HCT116 (cell line): ENCODE measurements around the gene IRAK1BP1. TPM values are rescaled to one million over a fixed set of nuclear protein-coding genes. Genes with fewer than 3 reads are reported as not detected.

Experiments used
- ATAC-seq: fragments of 200-7000 bp; cut with Tn5 transposase; 2 replicates; pipeline ENCODE4 v1.9.1; 2020; ENCODE audit warnings: mild to moderate bottlenecking, moderate library complexity
- BruUV-seq: library from RNA; stranded (reverse); fragments of 400-500 nt; replicated peaks from 2 replicates; lab custom pipeline; 2021; lab: Mats Ljungman, UMichigan
- CTCF ChIA-PET: fragments of 300-600 bp; sonication (Branson Sonifier 250); formaldehyde crosslinking; loops from one replicate; lab custom pipeline; 2021; ENCODE audit warnings: antibody characterized with exemption; lab: Charles Lee
- POLR2A ChIA-PET: fragments of 300-600, 350-600 bp; sonication (Branson Sonifier 250); formaldehyde crosslinking; loops from one replicate; lab custom pipeline; 2021; ENCODE audit warnings: antibody characterized with exemption; lab: Charles Lee
- RAD21 ChIA-PET, 2 experiments: fragments of 300-600 bp; sonication (Branson Sonifier 250); formaldehyde crosslinking; loops; one replicate each; lab custom pipeline; 2023; ENCODE audit warnings: low total read pairs in 2 of 2; ENCODE audit not compliant: uncharacterized antibody in 2 of 2, unreplicated experiment in 2 of 2, low non-redundant PET in 1 of 2; lab: Charles Lee
- DNase-seq: peaks from one replicate; pipeline ENCODE4 v3.0.0-alpha.2; 2010; ENCODE audit warnings: low read depth, low spot score
- H2AFZ ChIP-seq: fragments of 200-600 bp; shearing (Covaris generic), sonication (generic); 2 replicates; pipeline ENCODE4 v1.6.1; 2017; ENCODE audit warnings: low read depth, mixed run types, mixed read lengths, antibody characterized with exemption, low read length; ENCODE audit not compliant: poor library complexity, severe bottlenecking
- H3K27ac ChIP-seq: 2 replicates; pipeline ENCODE4 v1.5.1; 2012; ENCODE audit warnings: low read depth, low read length
- H3K27me3 ChIP-seq: fragments of 200-600 bp; sonication (generic); 2 replicates; pipeline ENCODE4 v1.6.1; 2016; ENCODE audit warnings: mixed run types, low read length, mixed read lengths; ENCODE audit not compliant: insufficient read depth
- H3K36me3 ChIP-seq, 2 experiments: fragments of 200-500 bp in 1 of 2; fragments of 200-600 bp in 1 of 2; sonication (Bioruptor generic) in 1 of 2; sonication (generic) in 1 of 2; 2 replicates each; pipeline versions ENCODE4 v1.5.1 to v1.6.1; 2014 to 2016; ENCODE audit warnings: low read length in 2 of 2, inconsistent platforms in 1 of 2, mixed read lengths in 1 of 2, mixed run types in 1 of 2; ENCODE audit not compliant: insufficient read depth in 2 of 2, control insufficient read depth in 1 of 2
- H3K4me1 ChIP-seq, 2 experiments: fragments of 200-600 bp in 1 of 2; sonication (generic) in 1 of 2; 2 replicates each; pipeline versions ENCODE4 v1.5.1 to v1.6.1; 2012 to 2017; ENCODE audit warnings: low read length in 2 of 2, inconsistent platforms in 1 of 2, mild to moderate bottlenecking in 1 of 2, mixed read lengths in 1 of 2, mixed run types in 1 of 2, moderate library complexity in 1 of 2; ENCODE audit not compliant: insufficient read depth in 2 of 2, control insufficient read depth in 1 of 2
- H3K4me2 ChIP-seq: fragments of 200-600 bp; sonication (generic); 2 replicates; pipeline ENCODE4 v1.6.1; 2017; ENCODE audit warnings: mixed run types, low read length, mixed read lengths
- H3K4me3 ChIP-seq, 2 experiments: fragments of 200-600 bp in 1 of 2; sonication (generic) in 1 of 2; replicated peaks in 1 of 2; 2 replicates each; pipeline ENCODE4 v1.5.1; 2011 to 2016; ENCODE audit warnings: low read length in 2 of 2, control low read depth in 1 of 2, low read depth in 1 of 2, mild to moderate bottlenecking in 1 of 2, mixed read lengths in 1 of 2, mixed run types in 1 of 2
- H3K79me2 ChIP-seq: fragments of 200-600 bp; sonication (generic); 2 replicates; pipeline ENCODE4 v1.6.1; 2017; ENCODE audit warnings: mild to moderate bottlenecking, mixed run types, low read length, moderate library complexity, mixed read lengths; ENCODE audit not compliant: insufficient read depth
- H3K9ac ChIP-seq: fragments of 200-600 bp; sonication (generic); 2 replicates; pipeline ENCODE4 v1.6.1; 2016; ENCODE audit warnings: low read length, mixed read lengths
- H3K9me2 ChIP-seq: fragments of 200-600 bp; sonication (generic), shearing (Covaris generic); 2 replicates; pipeline ENCODE4 v1.6.1; 2017; ENCODE audit warnings: mixed run types, mild to moderate bottlenecking, moderate library complexity; ENCODE audit not compliant: insufficient read depth
- H3K9me3 ChIP-seq, 2 experiments: fragments of 200-500 bp in 1 of 2; fragments of 200-600 bp in 1 of 2; sonication (Bioruptor generic) in 1 of 2; sonication (generic) in 1 of 2; 2 replicates each; pipeline ENCODE4 v1.6.1; 2014 to 2017; ENCODE audit warnings: low read length in 2 of 2, mixed read lengths in 2 of 2, inconsistent platforms in 1 of 2, low read depth in 1 of 2, mild to moderate bottlenecking in 1 of 2, mixed run types in 1 of 2, moderate library complexity in 1 of 2; ENCODE audit not compliant: control insufficient read depth in 1 of 2, insufficient read depth in 1 of 2
- H4K20me1 ChIP-seq: fragments of 200-600 bp; sonication (generic), shearing (Covaris generic); 2 replicates; pipeline ENCODE4 v1.6.1; 2017; ENCODE audit warnings: mixed run types, mild to moderate bottlenecking, moderate library complexity; ENCODE audit not compliant: insufficient read depth
- ATF3 ChIP-seq: IDR thresholded peaks from 2 replicates; pipeline ENCODE4 v1.6.1; 2012
- CBX3 ChIP-seq: IDR thresholded peaks from 2 replicates; pipeline ENCODE4 v1.6.1; 2012; ENCODE audit warnings: low read depth
- CEBPB ChIP-seq: IDR thresholded peaks from 2 replicates; pipeline ENCODE4 v1.6.1; 2012; ENCODE audit warnings: low read depth
- CTCF ChIP-seq, 3 experiments: fragments of 200-600 bp in 1 of 3; sonication (generic) in 1 of 3; IDR thresholded peaks in 2 of 3; conservative IDR thresholded peaks in 1 of 3; 2 replicates each; pipeline ENCODE4 v1.5.1; 2012 to 2017; ENCODE audit warnings: low read depth in 2 of 3, low read length in 2 of 3, antibody characterized with exemption in 1 of 3, borderline replicate concordance in 1 of 3, control low read depth in 1 of 3, mild to moderate bottlenecking in 1 of 3, mixed read lengths in 1 of 3, mixed run types in 1 of 3, moderate library complexity in 1 of 3; ENCODE audit not compliant: insufficient read depth in 1 of 3
- EGR1 ChIP-seq: IDR thresholded peaks from 2 replicates; pipeline ENCODE4 v1.6.1; 2012; ENCODE audit warnings: low read depth
- ELF1 ChIP-seq: IDR thresholded peaks from 2 replicates; pipeline ENCODE4 v1.6.1; 2012; ENCODE audit warnings: low read depth, borderline replicate concordance
- EZH2phosphoT487 ChIP-seq: fragments of 200-600 bp; IDR thresholded peaks from 2 replicates; pipeline ENCODE4 v1.6.1; 2018; ENCODE audit warnings: antibody characterized with exemption, borderline replicate concordance
- FOSL1 ChIP-seq: IDR thresholded peaks from 2 replicates; pipeline ENCODE4 v1.6.1; 2012; ENCODE audit warnings: low read depth
- JUND ChIP-seq: IDR thresholded peaks from 2 replicates; pipeline ENCODE4 v1.6.1; 2012
- MAX ChIP-seq: IDR thresholded peaks from 2 replicates; pipeline ENCODE4 v1.6.1; 2012
- REST ChIP-seq: IDR thresholded peaks from 2 replicates; pipeline ENCODE4 v1.6.1; 2012; ENCODE audit warnings: low read depth
- SIN3A ChIP-seq: IDR thresholded peaks from 2 replicates; pipeline ENCODE4 v1.6.1; 2012; ENCODE audit warnings: low read depth
- SP1 ChIP-seq: IDR thresholded peaks from 2 replicates; pipeline ENCODE4 v1.6.1; 2012; ENCODE audit warnings: low read depth
- SRF ChIP-seq: IDR thresholded peaks from 2 replicates; pipeline ENCODE4 v1.6.1; 2012; ENCODE audit warnings: low read depth
- YY1 ChIP-seq: IDR thresholded peaks from 2 replicates; pipeline ENCODE4 v1.6.1; 2011; ENCODE audit warnings: low read length, low read depth, moderate library complexity, mild to moderate bottlenecking; ENCODE audit not compliant: insufficient replicate concordance; ENCODE audit errors: extremely low read depth
- ZBTB33 ChIP-seq: IDR thresholded peaks from 2 replicates; pipeline ENCODE4 v1.6.1; 2011; ENCODE audit warnings: mild to moderate bottlenecking, low read length, moderate library complexity; ENCODE audit not compliant: insufficient replicate concordance; ENCODE audit errors: extremely low read depth
- intact Hi-C: fragments of 100-400 bp; cut with micrococcal nuclease; formaldehyde crosslinking; loops from 2 replicates; pipeline ENCODE4 v1.10.0; 2022
- total RNA-seq: library from RNA; stranded (reverse); gene quantifications from one replicate; pipeline ENCODE4 v1.2.1, GENCODE V29; 2021; ENCODE audit not compliant: unreplicated experiment

The IRAK1BP1 gene
- total RNA-seq, 1 experiment from 2014 or later = 5.4 TPM

GRCh38 chr6:78911218-78911940, 44.0 kb downstream of the IRAK1BP1 start:
- Histone ChIP-seq H3K9me3 (no peaks in the 10 kb centered on the region), H3K9ac (no peak overlapping the region), H3K4me1 (no peaks in the 10 kb centered on the region), H4K20me1 (no peaks in the 10 kb centered on the region), H3K27ac (no peak overlapping the region), H2AFZ (no peak overlapping the region), H3K27me3 (no peaks in the 10 kb centered on the region), H3K79me2 (no peaks in the 10 kb centered on the region), H3K4me2 (no peak overlapping the region), H3K4me3 (no peak overlapping the region), H3K9me2 (no peaks in the 10 kb centered on the region), H3K36me3 (no peaks in the 10 kb centered on the region)
- BruUV-seq = no TSS peak
- DNase-seq (no peak), ATAC-seq (no peak)
- ChIA-PET CTCF (no interaction called here), RAD21 (no interaction called here), POLR2A (no interaction called here)
- intact Hi-C loops = no loop called here
- no peak for TF ChIP-seq SIN3A
- TF ChIP-seq JUND = no peak
- no peak for TF ChIP-seq YY1
- TF ChIP-seq CTCF (IDR thresholded peaks at IDR 0.05 in 2 of 3, conservative IDR thresholded peaks at IDR 0.05 in 1 of 3; ENCODE audit: borderline replicate concordance in 1 of 3, insufficient read depth in 1 of 3, low read depth in 2 of 3, low read length in 2 of 3) = no peak
- no peak for TF ChIP-seq REST
- no peak for TF ChIP-seq SP1
- TF ChIP-seq CEBPB = no peak
- TF ChIP-seq EGR1 = no peak
- no peak for TF ChIP-seq ATF3
- TF ChIP-seq EZH2phosphoT487 = no peak
- no peak for TF ChIP-seq MAX
- TF ChIP-seq SRF = no peak
- no peak for TF ChIP-seq ELF1
- TF ChIP-seq CBX3 = no peak
- no peak for TF ChIP-seq FOSL1
- TF ChIP-seq ZBTB33 = no peak
